Liver (tissue), 9 donors: ENCODE data around the gene GNG13. TPM values are rescaled to one million over a fixed set of nuclear protein-coding genes. Genes with fewer than 3 reads are reported as not detected.

ENCODE experiments used
- DNase-seq: peaks from one replicate; pipeline ENCODE4 v3.0.0-alpha.2; 2017; ENCODE audit warnings: low spot score
- H3K27ac ChIP-seq, 2 donors: one replicate each; pipeline ENCODE4 v1.7.0; 2013; ENCODE audit warnings: inconsistent platforms in 2 of 2, low read length in 2 of 2, control low read depth in 1 of 2, low read depth in 1 of 2, mild to moderate bottlenecking in 1 of 2
- H3K27me3 ChIP-seq, 4 donors: one replicate each; pipeline versions ENCODE4 v1.6.1 to v1.7.0; 2013; ENCODE audit warnings: low read length in 3 of 4, inconsistent platforms in 1 of 4, mild to moderate bottlenecking in 1 of 4, moderate library complexity in 1 of 4; ENCODE audit not compliant: control insufficient read depth in 4 of 4, insufficient read depth in 4 of 4
- H3K36me3 ChIP-seq, 4 donors: one replicate each; pipeline versions ENCODE4 v1.6.1 to v1.7.0; 2013; ENCODE audit warnings: low read length in 3 of 4, mild to moderate bottlenecking in 3 of 4, low read depth in 1 of 4, moderate library complexity in 1 of 4; ENCODE audit not compliant: control insufficient read depth in 4 of 4, insufficient read depth in 3 of 4
- H3K4me1 ChIP-seq, 4 donors: one replicate each; pipeline versions ENCODE4 v1.6.1 to v1.7.0; 2013; ENCODE audit warnings: low read length in 3 of 4, mild to moderate bottlenecking in 3 of 4, moderate library complexity in 1 of 4; ENCODE audit not compliant: control insufficient read depth in 4 of 4, insufficient read depth in 4 of 4
- H3K4me3 ChIP-seq, 3 donors: one replicate each; pipeline versions ENCODE4 v1.6.1 to v1.7.0; 2013; ENCODE audit warnings: low read length in 3 of 3, control low read depth in 1 of 3, low read depth in 1 of 3, mild to moderate bottlenecking in 1 of 3
- H3K9ac ChIP-seq, 2 donors: one replicate each; pipeline ENCODE4 v1.7.0; 2013; ENCODE audit warnings: low read length in 2 of 2, mild to moderate bottlenecking in 2 of 2, moderate library complexity in 2 of 2, control low read depth in 1 of 2, low read depth in 1 of 2
- H3K9me3 ChIP-seq, 4 donors: one replicate each; pipeline versions ENCODE4 v1.6.1 to v1.7.0; 2013; ENCODE audit warnings: low read length in 3 of 4; ENCODE audit not compliant: control insufficient read depth in 4 of 4
- ATF3 ChIP-seq: IDR thresholded peaks from 2 replicates; pipeline ENCODE4 v1.6.1; 2016; ENCODE audit warnings: antibody characterized with exemption
- CTCF ChIP-seq: fragments of 150-350 bp; IDR thresholded peaks from 2 replicates; pipeline ENCODE4 v1.5.1; 2017; ENCODE audit warnings: improper control_type of control experiment, low read depth, low read length; ENCODE audit not compliant: missing input control
- EGR1 ChIP-seq, 2 donors: IDR thresholded peaks; 2 replicates each; pipeline ENCODE4 v1.6.1; 2016 to 2018; ENCODE audit warnings: antibody characterized with exemption in 2 of 2, low read depth in 2 of 2
- FOXA2 ChIP-seq: IDR thresholded peaks from 2 replicates; pipeline ENCODE4 v1.6.1; 2016; ENCODE audit warnings: antibody characterized with exemption
- GABPA ChIP-seq, 2 donors: IDR thresholded peaks in 1 of 2; conservative IDR thresholded peaks in 1 of 2; 2 replicates each; pipeline ENCODE4 v1.6.1; 2016; ENCODE audit warnings: antibody characterized with exemption in 2 of 2, mild to moderate bottlenecking in 1 of 2, moderate library complexity in 1 of 2
- HNF4A ChIP-seq, 2 donors: conservative IDR thresholded peaks; 2 replicates each; pipeline ENCODE4 v1.6.1; 2016; ENCODE audit warnings: antibody characterized with exemption in 2 of 2, mild to moderate bottlenecking in 2 of 2
- JUND ChIP-seq, 2 donors: IDR thresholded peaks; 2 replicates each; pipeline ENCODE4 v1.6.1; 2016; ENCODE audit warnings: antibody characterized with exemption in 2 of 2
- MAX ChIP-seq: IDR thresholded peaks from 2 replicates; pipeline ENCODE4 v1.6.1; 2016; ENCODE audit warnings: antibody characterized with exemption
- NR2F2 ChIP-seq: IDR thresholded peaks from 2 replicates; pipeline ENCODE4 v1.6.1; 2016; ENCODE audit warnings: antibody characterized with exemption
- REST ChIP-seq: IDR thresholded peaks from 2 replicates; pipeline ENCODE4 v1.6.1; 2016; ENCODE audit warnings: antibody characterized with exemption, mild to moderate bottlenecking
- SP1 ChIP-seq: IDR thresholded peaks from 2 replicates; pipeline ENCODE4 v1.6.1; 2018; ENCODE audit warnings: antibody characterized with exemption, mild to moderate bottlenecking
- TAF1 ChIP-seq: conservative IDR thresholded peaks from 2 replicates; pipeline ENCODE4 v1.6.1; 2016; ENCODE audit warnings: antibody characterized with exemption, mild to moderate bottlenecking
- YY1 ChIP-seq: IDR thresholded peaks from 2 replicates; pipeline ENCODE4 v1.6.1; 2016; ENCODE audit warnings: antibody characterized with exemption, mild to moderate bottlenecking
- ZBTB33 ChIP-seq: IDR thresholded peaks from 2 replicates; pipeline ENCODE4 v1.6.1; 2016; ENCODE audit warnings: antibody characterized with exemption
- WGBS: extraction: QIAGEN DNeasy Blood & Tissue Kit; methylation state at CpG from one replicate; pipeline ENCODE4 v1.1.7; 2013; 5-methylcytosine and 5-hydroxymethylcytosine counted together
- polyA plus RNA-seq, 2 donors: library from polyadenylated mRNA; stranded (reverse) in 1 of 2; unstranded in 1 of 2; fragments of 200-250 nt in 1 of 2; fragments of >200 nt in 1 of 2; fragmentation: Nextera tagmentation in 1 of 2; extraction: Ambion mirVana in 1 of 2; gene quantifications; one replicate each; pipeline versions ENCODE4 v1.2.1 to v1.2.3, GENCODE V29; 2013 to 2015
- total RNA-seq, 2 donors: library from RNA; depleted of rRNA; stranded (reverse); fragments of >200 nt; gene quantifications; one replicate each; pipeline ENCODE4 v1.2.3, GENCODE V29; 2014
- donor health status: healthy.
- donor health status: healthy.
- donor health status: healthy.
- donor health status: healthy.
- donor health status: healthy.

Gene GNG13
- total and polyA plus RNA-seq, 4 donors, result not detected

- Histone ChIP-seq H3K4me1 (no peaks in the 10 kb centered on the region), H3K4me3 (no peak overlapping the region), H3K27me3 (no peaks in the 10 kb centered on the region), H3K9ac (no peak overlapping the region), H3K9me3 (no peaks in the 10 kb centered on the region), H3K27ac (no peak overlapping the region), H3K36me3 (no peaks in the 10 kb centered on the region)
- WGBS, result 88% methylated on average over 20 of the region's 20 CpGs
- TF ChIP-seq HNF4A (conservative IDR thresholded peaks at IDR 0.05), result no peak
- TF ChIP-seq TAF1, result no peak
- TF ChIP-seq GABPA (IDR thresholded peaks at IDR 0.05 in 1 of 2, conservative IDR thresholded peaks at IDR 0.05 in 1 of 2), result no peak
- TF ChIP-seq FOXA2, result no peak
- TF ChIP-seq EGR1 (IDR thresholded peaks at IDR 0.05; ENCODE audit: low read depth in 2 of 2), result no peak
- no peak for TF ChIP-seq ATF3
- TF ChIP-seq ZBTB33, result no peak
- no peak for TF ChIP-seq NR2F2
- TF ChIP-seq MAX, result no peak
- no peak for TF ChIP-seq CTCF
- TF ChIP-seq REST, result no peak
- no peak for TF ChIP-seq JUND (IDR thresholded peaks at IDR 0.05)
- TF ChIP-seq SP1, result no peak
- no peak for TF ChIP-seq YY1
- no peak for DNase-seq
These were observed 43.2 kb upstream of the GNG13 start for GRCh38 chr16:843771-844170.
